Tibial nerve (tissue), 4 donors: ENCODE results near the gene PI16.

Experiments
- CTCF ChIP-seq, 5 experiments: fragments of 200-600 bp in 3 of 5; fragments of 450-650 bp in 2 of 5; sonication (generic) in 3 of 5; IDR thresholded peaks; one replicate each; pipeline ENCODE4 v1.5.1; 2016 to 2019; ENCODE audit warnings: antibody characterized with exemption in 5 of 5, mild to moderate bottlenecking in 3 of 5, moderate library complexity in 2 of 5
- EP300 ChIP-seq, 2 donors: sonication (generic); formaldehyde crosslinking; IDR thresholded peaks; one replicate each; pipeline ENCODE4 v1.6.1; 2017; ENCODE audit warnings: antibody characterized with exemption in 2 of 2, mild to moderate bottlenecking in 1 of 2

- TF ChIP-seq CTCF (IDR thresholded peaks at IDR 0.05) (no peak), EP300 (IDR thresholded peaks at IDR 0.05) (no peak)
These were observed 20.9 kb downstream of the PI16 start for GRCh38 chr6:36975231-36976006.
